HG02973 (cell line): ENCODE measurements around the gene CHST5.

Source experiments
- ATAC-seq: cut with Tn5 transposase; IDR thresholded peaks from one replicate; pipeline ENCODE4 v1.9.1; 2021; ENCODE audit warnings: moderate library complexity; ENCODE audit not compliant: unreplicated experiment

Gene CHST5

GRCh38 chr16:75479421-75479990, 56.4 kb downstream of the CHST5 start:
- no peak for ATAC-seq
